Epithelial cell of esophagus (primary cell): ENCODE data around the gene CA10.

Experiments
- DNase-seq: peaks from one replicate; pipeline ENCODE4 v3.0.0; 2010; ENCODE audit warnings: low read depth
- H3K4me3 ChIP-seq: 2 replicates; pipeline ENCODE4 v1.5.1; 2011; ENCODE audit warnings: mild to moderate bottlenecking, low read length, control low read depth
- TF ChIP-seq, protein P1 (sequence below): IDR thresholded peaks from 2 replicates; pipeline ENCODE4 v1.5.1; 2011; ENCODE audit warnings: low read depth, mild to moderate bottlenecking, low read length, control low read depth, inconsistent platforms; ENCODE audit not compliant: insufficient read depth; ENCODE audit errors: missing control alignments

The CA10 gene

DNA sequence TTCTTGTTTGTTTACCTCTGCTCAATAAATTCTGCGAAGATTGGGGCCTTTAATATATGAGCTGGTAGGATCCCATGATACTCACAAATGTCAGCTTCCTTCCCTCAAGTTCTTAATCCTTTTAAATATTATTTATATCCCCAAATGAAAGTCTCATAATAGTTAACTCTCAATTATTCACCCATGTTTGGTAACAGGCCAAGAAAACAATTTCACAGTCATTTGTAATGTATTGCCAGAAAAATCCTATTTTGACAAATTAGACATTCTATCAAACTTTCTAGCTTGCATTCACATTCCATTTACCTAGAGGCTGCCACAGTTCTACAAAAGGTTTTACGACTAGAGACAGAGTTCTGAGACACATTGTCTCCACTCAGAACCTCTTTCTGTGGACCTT is 457.0 kb downstream of the CA10 start:
- no peak overlapping the region for H3K4me3 ChIP-seq
- DNase-seq = no peak
- TF ChIP-seq, protein P1, sequence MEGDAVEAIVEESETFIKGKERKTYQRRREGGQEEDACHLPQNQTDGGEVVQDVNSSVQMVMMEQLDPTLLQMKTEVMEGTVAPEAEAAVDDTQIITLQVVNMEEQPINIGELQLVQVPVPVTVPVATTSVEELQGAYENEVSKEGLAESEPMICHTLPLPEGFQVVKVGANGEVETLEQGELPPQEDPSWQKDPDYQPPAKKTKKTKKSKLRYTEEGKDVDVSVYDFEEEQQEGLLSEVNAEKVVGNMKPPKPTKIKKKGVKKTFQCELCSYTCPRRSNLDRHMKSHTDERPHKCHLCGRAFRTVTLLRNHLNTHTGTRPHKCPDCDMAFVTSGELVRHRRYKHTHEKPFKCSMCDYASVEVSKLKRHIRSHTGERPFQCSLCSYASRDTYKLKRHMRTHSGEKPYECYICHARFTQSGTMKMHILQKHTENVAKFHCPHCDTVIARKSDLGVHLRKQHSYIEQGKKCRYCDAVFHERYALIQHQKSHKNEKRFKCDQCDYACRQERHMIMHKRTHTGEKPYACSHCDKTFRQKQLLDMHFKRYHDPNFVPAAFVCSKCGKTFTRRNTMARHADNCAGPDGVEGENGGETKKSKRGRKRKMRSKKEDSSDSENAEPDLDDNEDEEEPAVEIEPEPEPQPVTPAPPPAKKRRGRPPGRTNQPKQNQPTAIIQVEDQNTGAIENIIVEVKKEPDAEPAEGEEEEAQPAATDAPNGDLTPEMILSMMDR = no peak

DNA sequence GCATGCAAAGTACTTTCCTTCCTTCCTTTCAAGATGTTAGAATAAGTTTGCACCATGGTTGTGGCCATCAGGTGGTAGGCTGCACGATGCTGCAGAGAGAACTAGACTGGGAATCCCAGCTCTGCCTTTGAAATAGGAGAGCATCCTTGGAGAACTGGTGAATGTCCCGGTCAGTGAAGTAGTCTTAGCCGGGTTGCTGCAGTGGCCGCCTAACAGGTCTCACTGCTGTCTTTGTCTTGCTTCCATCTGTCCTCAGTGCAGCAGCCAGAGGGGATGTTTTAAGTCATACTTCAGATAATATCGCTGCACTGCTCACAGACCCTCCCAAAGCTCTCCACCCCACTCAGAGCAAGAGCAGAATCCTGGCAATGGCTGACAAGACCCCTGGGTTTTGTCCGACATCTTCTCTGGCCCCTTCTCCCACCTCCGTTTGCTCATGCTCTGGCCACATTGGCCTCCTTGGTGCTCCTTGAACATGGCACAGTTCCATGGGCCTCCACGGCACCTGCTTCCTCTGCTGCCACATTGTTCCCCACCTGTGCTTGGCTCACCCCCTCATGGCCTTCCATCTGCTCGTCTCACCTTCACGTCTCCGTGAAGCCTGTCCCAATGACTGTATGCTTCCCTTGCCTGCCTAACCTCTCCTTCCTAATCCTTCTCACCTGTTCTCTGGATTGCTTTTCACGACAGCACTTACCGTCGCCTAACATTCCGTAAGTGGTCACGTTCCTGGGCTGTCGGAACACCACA is 458.3 kb downstream of the CA10 start:
- no peak overlapping the region for H3K4me3 ChIP-seq
- DNase-seq = no peak
- TF ChIP-seq, protein P1 = no peak

GRCh38 chr17:51699303-51699702 is 459.2 kb downstream of the CA10 start:
- no peak overlapping the region for H3K4me3 ChIP-seq
- TF ChIP-seq, protein P1 = no peak
- DNase-seq = no peak

GRCh38 chr17:51692917-51693316 is 465.6 kb downstream of the CA10 start:
- DNase-seq = no peak
- no peak overlapping the region for H3K4me3 ChIP-seq
- TF ChIP-seq, protein P1 = no peak

- DNase-seq = no peak
- TF ChIP-seq, protein P1 = no peak
- no peak overlapping the region for H3K4me3 ChIP-seq
Measured at GRCh38 chr17:51687887-51688286, 470.6 kb downstream of the CA10 start.

DNA sequence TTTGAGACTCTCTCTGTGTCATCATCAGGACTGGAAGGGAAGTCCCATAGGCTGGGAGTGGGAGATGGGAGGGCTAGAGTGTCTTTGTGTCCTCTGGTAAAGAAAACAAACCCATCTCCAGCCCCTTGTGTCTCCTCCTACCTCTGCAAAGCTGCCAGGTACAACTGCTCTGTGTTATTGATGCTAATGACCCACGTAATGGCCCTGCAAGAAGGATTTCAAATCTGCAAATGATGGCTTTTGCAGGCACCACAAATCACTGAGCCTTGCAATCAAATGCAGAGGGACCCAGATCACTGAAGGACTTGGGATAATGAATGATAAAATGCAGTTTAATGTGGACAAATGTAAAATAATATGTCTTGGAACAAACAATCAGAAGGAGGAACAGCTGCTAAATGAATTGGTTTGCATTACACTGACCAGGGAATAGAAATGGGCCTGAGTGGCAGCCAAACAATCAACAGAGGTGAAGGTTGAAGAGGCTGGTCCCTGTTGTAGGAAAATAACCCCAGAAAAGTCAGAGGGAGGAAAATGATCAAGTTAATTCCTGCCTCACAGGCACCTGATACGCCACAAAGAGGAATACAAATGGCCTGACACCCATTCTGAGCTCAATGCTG is 473.1 kb downstream of the CA10 start:
- TF ChIP-seq, protein P1 = no peak
- DNase-seq = no peak
- no peak overlapping the region for H3K4me3 ChIP-seq
